ENCODE data around the gene HMGA1. TPM values are rescaled to one million over a fixed set of nuclear protein-coding genes. Genes with fewer than 3 reads are reported as not detected.

Gene HMGA1
- total and polyA plus RNA-seq, 2 of the 13 experiments (the other 11 are each of a cell fraction or from before 2014, with no cell fraction given): 117 to 145 TPM

GRCh38 chr6:34223956-34224940 is 12.4 kb upstream of the HMGA1 start (continued):
- TF ChIP-seq ZNF737 (CRISPR knock-in tag; IDR thresholded peaks at IDR 0.05; ENCODE audit: borderline replicate concordance): no peak
- peak; percentile 69 for TF ChIP-seq MXD3 (CRISPR knock-in tag; IDR thresholded peaks at IDR 0.05)
- TF ChIP-seq RAD21 (CRISPR knock-in tag; IDR thresholded peaks at IDR 0.05): peak; percentile 9; the same call in 1 of the 2 replicates
- TF ChIP-seq, protein P1, sequence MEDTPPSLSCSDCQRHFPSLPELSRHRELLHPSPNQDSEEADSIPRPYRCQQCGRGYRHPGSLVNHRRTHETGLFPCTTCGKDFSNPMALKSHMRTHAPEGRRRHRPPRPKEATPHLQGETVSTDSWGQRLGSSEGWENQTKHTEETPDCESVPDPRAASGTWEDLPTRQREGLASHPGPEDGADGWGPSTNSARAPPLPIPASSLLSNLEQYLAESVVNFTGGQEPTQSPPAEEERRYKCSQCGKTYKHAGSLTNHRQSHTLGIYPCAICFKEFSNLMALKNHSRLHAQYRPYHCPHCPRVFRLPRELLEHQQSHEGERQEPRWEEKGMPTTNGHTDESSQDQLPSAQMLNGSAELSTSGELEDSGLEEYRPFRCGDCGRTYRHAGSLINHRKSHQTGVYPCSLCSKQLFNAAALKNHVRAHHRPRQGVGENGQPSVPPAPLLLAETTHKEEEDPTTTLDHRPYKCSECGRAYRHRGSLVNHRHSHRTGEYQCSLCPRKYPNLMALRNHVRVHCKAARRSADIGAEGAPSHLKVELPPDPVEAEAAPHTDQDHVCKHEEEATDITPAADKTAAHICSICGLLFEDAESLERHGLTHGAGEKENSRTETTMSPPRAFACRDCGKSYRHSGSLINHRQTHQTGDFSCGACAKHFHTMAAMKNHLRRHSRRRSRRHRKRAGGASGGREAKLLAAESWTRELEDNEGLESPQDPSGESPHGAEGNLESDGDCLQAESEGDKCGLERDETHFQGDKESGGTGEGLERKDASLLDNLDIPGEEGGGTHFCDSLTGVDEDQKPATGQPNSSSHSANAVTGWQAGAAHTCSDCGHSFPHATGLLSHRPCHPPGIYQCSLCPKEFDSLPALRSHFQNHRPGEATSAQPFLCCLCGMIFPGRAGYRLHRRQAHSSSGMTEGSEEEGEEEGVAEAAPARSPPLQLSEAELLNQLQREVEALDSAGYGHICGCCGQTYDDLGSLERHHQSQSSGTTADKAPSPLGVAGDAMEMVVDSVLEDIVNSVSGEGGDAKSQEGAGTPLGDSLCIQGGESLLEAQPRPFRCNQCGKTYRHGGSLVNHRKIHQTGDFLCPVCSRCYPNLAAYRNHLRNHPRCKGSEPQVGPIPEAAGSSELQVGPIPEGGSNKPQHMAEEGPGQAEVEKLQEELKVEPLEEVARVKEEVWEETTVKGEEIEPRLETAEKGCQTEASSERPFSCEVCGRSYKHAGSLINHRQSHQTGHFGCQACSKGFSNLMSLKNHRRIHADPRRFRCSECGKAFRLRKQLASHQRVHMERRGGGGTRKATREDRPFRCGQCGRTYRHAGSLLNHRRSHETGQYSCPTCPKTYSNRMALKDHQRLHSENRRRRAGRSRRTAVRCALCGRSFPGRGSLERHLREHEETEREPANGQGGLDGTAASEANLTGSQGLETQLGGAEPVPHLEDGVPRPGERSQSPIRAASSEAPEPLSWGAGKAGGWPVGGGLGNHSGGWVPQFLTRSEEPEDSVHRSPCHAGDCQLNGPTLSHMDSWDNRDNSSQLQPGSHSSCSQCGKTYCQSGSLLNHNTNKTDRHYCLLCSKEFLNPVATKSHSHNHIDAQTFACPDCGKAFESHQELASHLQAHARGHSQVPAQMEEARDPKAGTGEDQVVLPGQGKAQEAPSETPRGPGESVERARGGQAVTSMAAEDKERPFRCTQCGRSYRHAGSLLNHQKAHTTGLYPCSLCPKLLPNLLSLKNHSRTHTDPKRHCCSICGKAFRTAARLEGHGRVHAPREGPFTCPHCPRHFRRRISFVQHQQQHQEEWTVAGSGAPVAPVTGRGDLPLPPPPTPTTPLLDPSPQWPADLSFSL (CRISPR knock-in tag; IDR thresholded peaks at IDR 0.05): no peak
- TF ChIP-seq ZNF3 (CRISPR knock-in tag; IDR thresholded peaks at IDR 0.05): no peak
- no peak for TF ChIP-seq HOXA5 (CRISPR knock-in tag; IDR thresholded peaks at IDR 0.05)
- TF ChIP-seq REPIN1 (CRISPR knock-in tag; IDR thresholded peaks at IDR 0.05; ENCODE audit: borderline replicate concordance, low read depth): no peak
- TF ChIP-seq ARHGAP35 (CRISPR knock-in tag; IDR thresholded peaks at IDR 0.05; ENCODE audit: borderline replicate concordance): no peak; the same call in 1 of the 2 replicates
- no peak for TF ChIP-seq KLF11 (CRISPR knock-in tag; IDR thresholded peaks at IDR 0.05)
- TF ChIP-seq NFYC (CRISPR knock-in tag; IDR thresholded peaks at IDR 0.05): no peak
- 0 out of 2 replicates have a peak, but pooled peaks have one; percentile 55 for TF ChIP-seq SMAD9 (CRISPR knock-in tag; IDR thresholded peaks at IDR 0.05)
- no peak for TF ChIP-seq ZNF614 (CRISPR knock-in tag; IDR thresholded peaks at IDR 0.05; ENCODE audit: borderline replicate concordance)
- peak; percentile 57; the same call in 1 of the 2 replicates for TF ChIP-seq ZNF598 (CRISPR knock-in tag; IDR thresholded peaks at IDR 0.05; ENCODE audit: borderline replicate concordance)
- no peak for TF ChIP-seq ZNF546 (CRISPR knock-in tag; conservative IDR thresholded peaks at IDR 0.05)
- TF ChIP-seq TERF1 (CRISPR knock-in tag; IDR thresholded peaks at IDR 0.05): no peak
- TF ChIP-seq ZMAT3 (CRISPR knock-in tag; conservative IDR thresholded peaks at IDR 0.05): 0 out of 2 replicates have a peak, but pooled peaks have one; percentile 49

Data from HepG2 (cell line).